HG02763 (cell line): ENCODE data around the gene DUSP14.
"Not testable (repeated sequence)": the region's sequence is repeated elsewhere in the genome, so short reads cannot be mapped to it uniquely, and the experiment has no call there.

ENCODE experiments used
- ATAC-seq: cut with Tn5 transposase; IDR thresholded peaks from one replicate; pipeline ENCODE4 v1.9.1; 2021; ENCODE audit warnings: mild to moderate bottlenecking, moderate library complexity; ENCODE audit not compliant: unreplicated experiment

The DUSP14 gene

GRCh38 chr17:37483311-37484039, 6.2 kb upstream of the DUSP14 start:
- no peak for ATAC-seq

- no peak for ATAC-seq
Observed at GRCh38 chr17:37485938-37486570, 3.6 kb upstream of the DUSP14 start.

- ATAC-seq = no peak
Observed at GRCh38 chr17:37488009-37488604, 1.6 kb upstream of the DUSP14 start.

GRCh38 chr17:37488607-37489196, 989 bp upstream of the DUSP14 start:
- peak; percentile 6 for ATAC-seq

- ATAC-seq = peak; percentile 43
Observed at GRCh38 chr17:37490022-37490587, 414 bp downstream of the DUSP14 start.

- ATAC-seq = no peak
Observed at GRCh38 chr17:37490638-37491614, 1.2 kb downstream of the DUSP14 start.

GRCh38 chr17:37492167-37492566, 2.5 kb downstream of the DUSP14 start:
- no peak for ATAC-seq

GRCh38 chr17:37493249-37494027, 3.7 kb downstream of the DUSP14 start:
- ATAC-seq = no peak

- ATAC-seq = no peak
Observed at GRCh38 chr17:37494401-37494831, 4.7 kb downstream of the DUSP14 start.

GRCh38 chr17:37494971-37495370, 5.3 kb downstream of the DUSP14 start:
- no peak for ATAC-seq

- no peak for ATAC-seq
Observed at GRCh38 chr17:37500378-37500777, 10.7 kb downstream of the DUSP14 start.

GRCh38 chr17:37502009-37502936, 12.6 kb downstream of the DUSP14 start:
- no peak for ATAC-seq

GRCh38 chr17:37503148-37503547, 13.5 kb downstream of the DUSP14 start:
- no peak for ATAC-seq

- no peak for ATAC-seq
Observed at GRCh38 chr17:37505333-37505732, 15.6 kb downstream of the DUSP14 start.

GRCh38 chr17:37506678-37507077, 17.0 kb downstream of the DUSP14 start:
- no peak for ATAC-seq

GRCh38 chr17:37507111-37507510, 17.4 kb downstream of the DUSP14 start:
- ATAC-seq = no peak

GRCh38 chr17:37510056-37510455, 20.4 kb downstream of the DUSP14 start:
- no peak for ATAC-seq

- not testable (repeated sequence) for ATAC-seq
Observed at GRCh38 chr17:37511642-37512041, 22.0 kb downstream of the DUSP14 start.
